PC-3 (cell line): Measurements from ENCODE around the gene HECW1. TPM values are rescaled to one million over a fixed set of nuclear protein-coding genes. Genes with fewer than 3 reads are reported as not detected.

Source experiments
- ATAC-seq: fragments of 200-7000 bp; cut with Tn5 transposase; 2 replicates; pipeline ENCODE4 v1.9.1; 2020; ENCODE audit warnings: mild to moderate bottlenecking, moderate library complexity
- BruUV-seq: library from RNA; stranded (reverse); fragments of 400-500 nt; replicated peaks from 2 replicates; lab custom pipeline; 2021; lab: Mats Ljungman, UMichigan
- CTCF ChIA-PET: fragments of 300-600 bp; sonication (Branson Sonifier 250); formaldehyde crosslinking; loops from one replicate; lab custom pipeline; 2022; ENCODE audit warnings: antibody characterized with exemption; lab: Charles Lee
- POLR2A ChIA-PET: fragments of 300-600 bp; sonication (Branson Sonifier 250); formaldehyde crosslinking; loops from one replicate; lab custom pipeline; 2022; ENCODE audit warnings: antibody characterized with exemption; ENCODE audit not compliant: unreplicated experiment; lab: Charles Lee
- DNase-seq: peaks from one replicate; pipeline ENCODE4 v3.0.0-alpha.2; 2015
- H2AFZ ChIP-seq: fragments of 300-600 bp; sonication (generic); 2 replicates; pipeline ENCODE4 v1.6.0; 2016; ENCODE audit warnings: antibody characterized with exemption, low read length
- H3F3A ChIP-seq: fragments of 300-600 bp; sonication (generic); one replicate; pipeline ENCODE4 v1.6.0; 2017; ENCODE audit warnings: antibody characterized with exemption, low read length, control low read depth, mild to moderate bottlenecking; ENCODE audit not compliant: unreplicated experiment
- H3K27ac ChIP-seq: fragments of 300-600 bp; sonication (generic); 2 replicates; pipeline ENCODE4 v1.5.1; 2016; ENCODE audit warnings: mild to moderate bottlenecking, low read length
- H3K27me3 ChIP-seq: fragments of 300-600 bp; sonication (generic); 2 replicates; pipeline ENCODE4 v1.6.1; 2016; ENCODE audit warnings: low read length, mixed read lengths
- H3K36me3 ChIP-seq: fragments of 300-600 bp; sonication (generic); 2 replicates; pipeline ENCODE4 v1.6.1; 2016; ENCODE audit warnings: low read depth, mixed run types, low read length, mixed read lengths
- H3K4me1 ChIP-seq: fragments of 300-600 bp; sonication (generic); 2 replicates; pipeline ENCODE4 v1.5.1; 2016; ENCODE audit warnings: low read length; ENCODE audit not compliant: insufficient read depth
- H3K4me2 ChIP-seq: fragments of 300-600 bp; sonication (generic); 2 replicates; pipeline ENCODE4 v1.6.0; 2016; ENCODE audit warnings: low read length
- H3K4me3 ChIP-seq: fragments of 300-600 bp; sonication (generic); 2 replicates; pipeline ENCODE4 v1.5.1; 2016; ENCODE audit warnings: mild to moderate bottlenecking, low read length, mixed read lengths
- H3K79me2 ChIP-seq: fragments of 300-600 bp; sonication (generic); 2 replicates; pipeline ENCODE4 v1.6.1; 2017; ENCODE audit warnings: low read length, mixed read lengths
- H3K9ac ChIP-seq: fragments of 300-600 bp; sonication (generic); 2 replicates; pipeline ENCODE4 v1.6.0; 2016; ENCODE audit warnings: mild to moderate bottlenecking, low read length
- H3K9me2 ChIP-seq: fragments of 300-600 bp; sonication (generic); replicated peaks from 2 replicates; pipeline ENCODE4 v1.6.1; 2016; ENCODE audit warnings: mixed run types, low read length, mixed read lengths
- H3K9me3 ChIP-seq: fragments of 300-600 bp; sonication (generic); 2 replicates; pipeline ENCODE4 v1.6.1; 2016; ENCODE audit warnings: low read length, mixed read lengths
- H4K20me1 ChIP-seq: fragments of 300-600 bp; sonication (generic); 2 replicates; pipeline ENCODE4 v1.6.1; 2016; ENCODE audit warnings: low read length, mixed read lengths
- EZH2 ChIP-seq: fragments of 300-600 bp; sonication (generic); IDR thresholded peaks from one replicate; pipeline ENCODE4 v1.6.1; 2017; ENCODE audit warnings: antibody characterized with exemption, mild to moderate bottlenecking, low read length; ENCODE audit not compliant: unreplicated experiment
- EZH2phosphoT487 ChIP-seq: fragments of 300-600 bp; sonication (generic); IDR thresholded peaks from 2 replicates; pipeline ENCODE4 v1.6.1; 2018; ENCODE audit warnings: mild to moderate bottlenecking, antibody characterized with exemption, low read length, borderline replicate concordance
- intact Hi-C: fragments of 100-400 bp; cut with micrococcal nuclease; formaldehyde crosslinking; loops from 2 replicates; pipeline ENCODE4 v1.9.0; 2023
- total RNA-seq: library from RNA; depleted of rRNA; stranded (reverse); fragments of >200 nt; gene quantifications from 2 replicates; pipeline ENCODE4 v1.2.3, GENCODE V29; 2014
- TF ChIP-seq, protein P1 (sequence below): fragments of 300-600 bp; sonication (generic); conservative IDR thresholded peaks from 2 replicates; pipeline ENCODE4 v1.5.1; 2017; ENCODE audit warnings: antibody characterized with exemption, low read depth, mild to moderate bottlenecking, low read length

HECW1 gene
- total RNA-seq, 1 experiment from 2014 or later = 3.0 TPM

DNA sequence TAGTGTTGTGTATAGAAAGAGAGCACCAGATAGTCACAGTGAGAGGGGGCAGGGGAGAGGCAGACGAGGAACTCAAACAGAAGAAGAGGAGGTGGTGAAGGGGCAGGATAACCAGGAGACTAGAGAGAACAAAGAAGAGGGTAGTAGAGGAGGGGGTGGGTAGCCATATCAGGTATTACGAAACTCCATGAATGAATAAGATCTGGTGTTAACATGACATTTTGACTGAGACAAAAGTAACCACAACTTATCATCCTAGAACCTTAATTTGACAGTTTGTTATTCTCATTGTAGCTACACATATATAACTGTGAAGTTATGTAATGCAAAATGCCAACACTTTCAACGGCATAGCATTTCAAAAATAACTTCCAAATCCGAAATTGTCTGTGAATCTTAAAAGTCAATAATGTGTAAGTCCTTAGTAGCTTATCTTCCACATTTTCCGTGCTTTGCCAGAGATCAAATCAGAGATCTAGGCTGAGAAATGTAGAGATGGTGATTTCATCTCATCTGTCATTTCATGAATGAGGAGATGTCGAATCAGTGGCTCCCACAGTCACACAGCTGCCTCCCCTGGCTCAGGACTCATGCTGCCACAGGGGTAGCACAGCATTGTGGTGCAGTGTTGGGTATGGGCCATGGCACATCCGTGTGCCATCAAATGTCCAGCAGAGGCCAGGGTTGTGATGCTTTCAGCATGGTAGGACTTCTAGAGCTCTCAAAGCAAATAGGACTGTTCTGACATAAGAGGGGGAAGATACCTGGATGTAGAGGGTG lies 202.1 kb downstream of the HECW1 start:
- Histone ChIP-seq H4K20me1 (no peaks in the 10 kb centered on the region), H2AFZ (no peak overlapping the region), H3K4me1 (no peaks in the 10 kb centered on the region), H3F3A (no peaks in the 10 kb centered on the region), H3K9ac (no peak overlapping the region), H3K4me3 (no peak overlapping the region), H3K9me2 (no peaks in the 10 kb centered on the region), H3K27ac (no peak overlapping the region), H3K27me3 (no peaks in the 10 kb centered on the region), H3K36me3 (no peaks in the 10 kb centered on the region), H3K9me3 (no peaks in the 10 kb centered on the region), H3K4me2 (no peak overlapping the region), H3K79me2 (no peaks in the 10 kb centered on the region)
- ATAC-seq = no peak
- DNase-seq = no peak
- POLR2A ChIA-PET = no interaction called here
- no TSS peak for BruUV-seq
- no peak for TF ChIP-seq EZH2
- intact Hi-C loops = no loop called here
- CTCF ChIA-PET = no interaction called here

DNA sequence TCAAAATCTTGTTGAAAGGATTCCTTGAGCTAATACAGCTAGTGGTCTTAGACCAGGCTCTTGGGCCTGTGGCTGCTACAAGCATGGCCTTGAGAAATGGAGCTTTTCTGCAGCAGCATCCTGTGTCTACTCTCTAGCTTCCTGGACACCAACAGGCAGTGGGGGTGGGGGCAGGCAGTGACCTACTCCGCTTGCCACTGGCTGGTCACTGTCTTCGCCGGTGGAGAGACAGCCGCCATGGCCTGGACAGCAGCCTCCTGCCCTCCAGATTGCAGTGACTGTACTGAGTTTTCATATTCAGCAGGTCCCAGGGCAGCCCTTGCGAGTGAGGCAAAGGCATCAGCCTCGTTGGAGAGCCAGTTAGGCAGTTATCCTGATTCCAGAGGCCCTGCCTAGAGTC lies 204.6 kb downstream of the HECW1 start:
- ChIA-PET POLR2A (no interaction called here), CTCF (no interaction called here)
- Histone ChIP-seq H2AFZ (no peak overlapping the region), H3K27me3 (no peaks in the 10 kb centered on the region), H3F3A (no peaks in the 10 kb centered on the region), H3K4me1 (no peaks in the 10 kb centered on the region), H3K4me2 (no peak overlapping the region), H3K4me3 (no peak overlapping the region), H3K9ac (no peak overlapping the region), H3K79me2 (no peaks in the 10 kb centered on the region), H3K9me3 (no peaks in the 10 kb centered on the region), H4K20me1 (no peaks in the 10 kb centered on the region), H3K9me2 (no peaks in the 10 kb centered on the region), H3K36me3 (no peaks in the 10 kb centered on the region), H3K27ac (no peak overlapping the region)
- intact Hi-C loops = no loop called here
- DNase-seq (no peak), ATAC-seq (no peak)
- TF ChIP-seq, protein P1, sequence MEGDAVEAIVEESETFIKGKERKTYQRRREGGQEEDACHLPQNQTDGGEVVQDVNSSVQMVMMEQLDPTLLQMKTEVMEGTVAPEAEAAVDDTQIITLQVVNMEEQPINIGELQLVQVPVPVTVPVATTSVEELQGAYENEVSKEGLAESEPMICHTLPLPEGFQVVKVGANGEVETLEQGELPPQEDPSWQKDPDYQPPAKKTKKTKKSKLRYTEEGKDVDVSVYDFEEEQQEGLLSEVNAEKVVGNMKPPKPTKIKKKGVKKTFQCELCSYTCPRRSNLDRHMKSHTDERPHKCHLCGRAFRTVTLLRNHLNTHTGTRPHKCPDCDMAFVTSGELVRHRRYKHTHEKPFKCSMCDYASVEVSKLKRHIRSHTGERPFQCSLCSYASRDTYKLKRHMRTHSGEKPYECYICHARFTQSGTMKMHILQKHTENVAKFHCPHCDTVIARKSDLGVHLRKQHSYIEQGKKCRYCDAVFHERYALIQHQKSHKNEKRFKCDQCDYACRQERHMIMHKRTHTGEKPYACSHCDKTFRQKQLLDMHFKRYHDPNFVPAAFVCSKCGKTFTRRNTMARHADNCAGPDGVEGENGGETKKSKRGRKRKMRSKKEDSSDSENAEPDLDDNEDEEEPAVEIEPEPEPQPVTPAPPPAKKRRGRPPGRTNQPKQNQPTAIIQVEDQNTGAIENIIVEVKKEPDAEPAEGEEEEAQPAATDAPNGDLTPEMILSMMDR = no peak
- TF ChIP-seq EZH2phosphoT487 (no peak), EZH2 (no peak)
- no TSS peak for BruUV-seq

DNA sequence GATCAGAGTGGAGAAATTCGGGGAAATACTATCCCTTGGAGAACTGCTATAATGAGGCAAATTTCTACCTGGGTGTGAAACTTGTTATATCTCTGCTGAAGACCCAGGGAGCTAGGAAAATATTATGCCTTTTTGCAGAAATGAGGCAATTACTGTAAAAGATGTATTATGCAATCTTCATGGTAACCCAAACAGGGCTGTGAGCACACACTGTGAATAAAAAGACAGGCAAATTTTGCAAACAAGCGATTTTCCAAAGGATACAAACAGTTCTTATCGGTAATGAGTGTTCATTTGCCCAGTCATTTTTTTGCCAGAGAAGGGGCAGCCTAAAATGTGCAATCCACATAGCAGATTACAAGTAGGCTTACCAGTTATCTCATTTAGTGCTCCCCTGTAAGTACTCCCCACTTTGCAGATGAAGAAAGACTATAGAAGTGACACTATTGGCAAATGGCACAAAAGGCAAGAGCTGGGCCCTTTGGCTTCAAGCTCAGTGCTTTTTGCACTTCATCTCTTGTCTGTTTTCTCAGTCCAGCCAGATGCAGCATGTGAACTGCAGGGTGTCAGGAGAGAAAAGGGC lies 205.8 kb downstream of the HECW1 start:
- no peak overlapping the region for H3K4me3 ChIP-seq
- no peaks in the 10 kb centered on the region for H3K9me3 ChIP-seq
- H3K9ac ChIP-seq = no peak overlapping the region
- TF ChIP-seq EZH2phosphoT487 = no peak
- no peak for TF ChIP-seq EZH2
- TF ChIP-seq, protein P1 = no peak
- intact Hi-C loops = no loop called here
- H3K4me1 ChIP-seq = no peaks in the 10 kb centered on the region
- no peak overlapping the region for H3K4me2 ChIP-seq
- H2AFZ ChIP-seq = no peak overlapping the region
- no peaks in the 10 kb centered on the region for H4K20me1 ChIP-seq
- no peaks in the 10 kb centered on the region for H3K79me2 ChIP-seq
- ChIA-PET POLR2A (no interaction called here), CTCF (interaction anchor here (0.6 kb wide), 1 partner anchor 1029 kb away, joined by 4 read pairs; no protein-coding TSS in a partner anchor)
- DNase-seq = no peak
- ATAC-seq = no peak
- H3K9me2 ChIP-seq = no peaks in the 10 kb centered on the region
- no peak overlapping the region for H3K27ac ChIP-seq
- no TSS peak for BruUV-seq
- no peaks in the 10 kb centered on the region for H3K27me3 ChIP-seq
- H3K36me3 ChIP-seq = no peaks in the 10 kb centered on the region
- no peaks in the 10 kb centered on the region for H3F3A ChIP-seq
